ENCODE measurements around the gene IL4I1.

The IL4I1 gene

GRCh38 chr19:49848938-49849337, 47.7 kb downstream of the IL4I1 start:
- no peak for FAIRE-seq

GRCh38 chr19:49847731-49848696, 48.7 kb downstream of the IL4I1 start:
- FAIRE-seq, result no peak

GRCh38 chr19:49846408-49846807, 50.3 kb downstream of the IL4I1 start:
- FAIRE-seq, result no peak

- FAIRE-seq, result no peak
These were observed 51.3 kb downstream of the IL4I1 start for GRCh38 chr19:49845414-49845813.

GRCh38 chr19:49844138-49845095, 52.3 kb downstream of the IL4I1 start:
- no peak for FAIRE-seq

GRCh38 chr19:49843265-49843664, 53.4 kb downstream of the IL4I1 start:
- FAIRE-seq, result no peak

- FAIRE-seq, result no peak
These were observed 55.9 kb downstream of the IL4I1 start for GRCh38 chr19:49840736-49841249.

GRCh38 chr19:49840321-49840720, 56.4 kb downstream of the IL4I1 start:
- FAIRE-seq, result no peak

GRCh38 chr19:49839713-49840112, 57.0 kb downstream of the IL4I1 start:
- no peak for FAIRE-seq

All from colon (tissue), 2 donors.